HFF-Myc (cell line): Measurements from ENCODE around the gene COPS4.

Experiments used
- DNase-seq: peaks from one replicate; pipeline ENCODE4 v3.0.0-alpha.2; 2011; ENCODE audit warnings: low read depth; ENCODE audit errors: extremely low read depth
- H3K4me3 ChIP-seq: replicated peaks from 2 replicates; pipeline ENCODE4 v1.5.1; 2011; ENCODE audit warnings: low read depth, mild to moderate bottlenecking, control low read depth, low read length
- TF ChIP-seq, protein P1 (sequence below): IDR thresholded peaks from 2 replicates; pipeline ENCODE4 v1.5.1; 2012; ENCODE audit warnings: mild to moderate bottlenecking, low read depth, low read length, control low read depth; ENCODE audit errors: missing control alignments

Gene COPS4

DNA sequence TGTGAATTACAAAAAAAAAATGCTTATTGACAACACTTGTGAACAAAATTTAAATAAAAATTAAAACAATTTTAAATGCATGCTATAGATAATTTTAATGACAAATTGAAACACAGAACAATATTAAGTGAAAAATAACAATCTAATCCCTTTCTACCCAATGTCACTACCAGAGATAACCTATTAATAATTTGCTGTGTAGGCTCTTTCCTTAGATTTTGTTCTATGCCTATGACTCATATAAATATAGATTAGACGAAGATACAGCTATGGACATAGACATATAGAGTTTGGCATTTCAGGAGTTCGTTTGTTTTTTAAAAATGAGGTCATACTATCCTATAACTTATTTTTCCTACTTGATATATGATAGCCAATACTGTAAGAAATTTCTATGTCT is 61.4 kb downstream of the COPS4 start:
- H3K4me3 ChIP-seq, result no peak overlapping the region
- TF ChIP-seq, protein P1, sequence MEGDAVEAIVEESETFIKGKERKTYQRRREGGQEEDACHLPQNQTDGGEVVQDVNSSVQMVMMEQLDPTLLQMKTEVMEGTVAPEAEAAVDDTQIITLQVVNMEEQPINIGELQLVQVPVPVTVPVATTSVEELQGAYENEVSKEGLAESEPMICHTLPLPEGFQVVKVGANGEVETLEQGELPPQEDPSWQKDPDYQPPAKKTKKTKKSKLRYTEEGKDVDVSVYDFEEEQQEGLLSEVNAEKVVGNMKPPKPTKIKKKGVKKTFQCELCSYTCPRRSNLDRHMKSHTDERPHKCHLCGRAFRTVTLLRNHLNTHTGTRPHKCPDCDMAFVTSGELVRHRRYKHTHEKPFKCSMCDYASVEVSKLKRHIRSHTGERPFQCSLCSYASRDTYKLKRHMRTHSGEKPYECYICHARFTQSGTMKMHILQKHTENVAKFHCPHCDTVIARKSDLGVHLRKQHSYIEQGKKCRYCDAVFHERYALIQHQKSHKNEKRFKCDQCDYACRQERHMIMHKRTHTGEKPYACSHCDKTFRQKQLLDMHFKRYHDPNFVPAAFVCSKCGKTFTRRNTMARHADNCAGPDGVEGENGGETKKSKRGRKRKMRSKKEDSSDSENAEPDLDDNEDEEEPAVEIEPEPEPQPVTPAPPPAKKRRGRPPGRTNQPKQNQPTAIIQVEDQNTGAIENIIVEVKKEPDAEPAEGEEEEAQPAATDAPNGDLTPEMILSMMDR, result no peak
- DNase-seq, result no peak

DNA sequence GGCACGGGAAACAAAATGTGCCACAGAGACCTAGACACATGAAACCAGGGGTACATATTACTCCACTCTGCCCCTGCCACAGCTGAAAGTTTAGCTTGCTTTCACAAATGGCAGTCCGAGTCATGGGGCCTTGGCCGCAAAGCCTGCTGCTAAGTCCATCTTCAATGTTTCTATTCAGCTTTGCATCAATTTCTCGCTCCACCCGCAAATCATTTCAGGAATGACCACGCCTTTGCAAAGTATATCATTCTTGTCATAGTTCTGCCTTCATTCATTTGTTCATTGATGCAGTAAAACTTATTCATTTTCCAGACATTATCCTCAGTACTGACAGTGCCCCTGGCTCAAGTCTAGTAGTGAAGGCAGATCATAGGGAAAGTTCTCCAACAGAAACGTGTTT is 70.0 kb downstream of the COPS4 start:
- no peak overlapping the region for H3K4me3 ChIP-seq
- no peak for DNase-seq
- TF ChIP-seq, protein P1, result no peak

DNA sequence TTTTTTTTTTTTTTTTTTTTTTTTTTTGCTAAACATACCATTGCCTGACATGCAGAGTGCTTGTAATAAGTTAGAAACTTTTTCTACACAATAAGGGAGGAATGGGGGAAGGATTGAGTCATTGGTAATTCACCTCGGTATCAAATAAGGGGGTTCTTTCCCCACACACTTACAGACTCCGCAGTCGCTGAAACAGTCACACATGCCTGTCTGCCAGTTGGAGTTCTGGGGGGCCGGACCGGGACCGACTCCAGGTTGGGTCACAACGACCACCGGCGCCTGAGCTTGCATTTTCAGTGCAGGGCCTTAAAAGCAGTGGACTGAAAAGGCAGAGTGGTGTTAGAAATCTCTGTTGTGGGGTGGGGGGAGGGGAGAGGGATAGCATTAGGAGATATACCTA is 72.6 kb downstream of the COPS4 start:
- TF ChIP-seq, protein P1, result no peak
- DNase-seq, result no peak
- no peak overlapping the region for H3K4me3 ChIP-seq

DNA sequence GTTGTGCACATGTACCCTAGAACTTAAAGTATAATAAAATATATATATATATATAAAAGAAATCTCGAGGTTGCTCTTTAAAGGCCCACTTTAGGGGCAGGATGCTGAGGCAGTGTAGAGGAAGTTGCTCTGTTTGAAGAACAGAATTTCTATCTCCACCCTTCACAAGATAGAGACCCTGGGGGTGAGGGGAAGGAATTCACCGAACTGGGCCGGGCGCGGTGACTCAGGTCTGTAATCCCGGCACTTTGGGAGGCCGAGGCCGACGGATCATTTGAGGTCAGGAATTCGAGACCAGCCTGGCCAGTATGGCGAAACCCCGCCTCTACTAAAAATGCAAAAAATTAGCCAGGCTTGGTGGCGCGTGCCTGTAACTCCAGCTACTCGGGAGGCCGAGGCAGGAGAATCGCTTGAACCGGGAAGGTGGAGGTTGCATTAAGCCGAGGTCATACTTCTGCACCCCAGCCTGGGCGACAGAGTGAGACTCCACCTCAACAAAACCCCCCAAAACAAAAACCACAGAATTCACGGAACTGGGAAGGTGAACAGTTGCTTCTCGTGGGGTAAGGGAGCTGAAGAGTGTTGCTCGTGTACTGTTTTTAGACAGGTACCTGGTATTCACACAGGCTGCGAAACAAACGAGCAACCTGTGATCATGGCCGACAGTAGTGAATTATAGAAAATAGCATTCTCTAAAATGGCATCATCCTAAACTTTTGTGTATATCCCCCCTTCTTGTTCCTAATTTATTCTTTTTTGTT is 73.3 kb downstream of the COPS4 start:
- H3K4me3 ChIP-seq, result no peak overlapping the region
- TF ChIP-seq, protein P1, result no peak
- no peak for DNase-seq

DNA sequence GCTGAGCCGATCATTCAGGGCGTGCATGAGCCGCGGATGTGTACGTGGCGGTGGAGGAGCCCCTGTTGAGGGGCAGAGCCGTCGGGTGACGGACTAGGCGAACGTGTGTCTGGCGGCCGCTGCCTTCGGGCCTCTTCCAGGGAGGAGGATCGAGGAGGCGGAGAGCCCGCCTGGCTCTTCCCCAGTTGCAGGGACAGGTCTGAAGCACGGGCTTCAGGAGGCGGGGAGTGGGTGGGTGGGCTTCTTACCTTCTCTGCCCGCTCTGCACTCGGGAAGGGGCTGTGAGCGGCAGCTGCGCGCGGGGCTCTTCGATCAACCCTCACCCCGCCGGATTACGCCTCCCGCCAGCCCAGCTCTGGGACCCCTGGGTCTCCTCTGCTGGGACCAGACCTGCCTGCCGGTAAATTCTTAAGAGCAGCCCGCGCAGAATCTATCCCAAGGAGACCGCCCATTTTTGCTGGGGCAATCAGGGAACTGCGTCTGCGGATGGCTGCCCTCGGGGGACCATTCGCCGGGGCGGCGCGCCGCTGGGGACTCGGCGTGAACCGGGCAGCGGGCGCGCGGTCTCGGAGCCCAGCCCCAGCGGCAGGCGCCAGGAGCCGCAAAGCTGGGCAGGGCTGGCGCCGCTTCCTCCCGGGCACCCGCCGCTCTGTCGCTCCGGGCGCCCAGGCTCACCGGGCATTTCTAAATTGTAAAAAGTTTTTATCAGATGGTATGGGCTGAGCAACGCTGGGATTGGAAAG is 74.7 kb downstream of the COPS4 start:
- TF ChIP-seq, protein P1, result no peak
- DNase-seq, result no peak
- H3K4me3 ChIP-seq, result peak overlapping the region; percentile 48

DNA sequence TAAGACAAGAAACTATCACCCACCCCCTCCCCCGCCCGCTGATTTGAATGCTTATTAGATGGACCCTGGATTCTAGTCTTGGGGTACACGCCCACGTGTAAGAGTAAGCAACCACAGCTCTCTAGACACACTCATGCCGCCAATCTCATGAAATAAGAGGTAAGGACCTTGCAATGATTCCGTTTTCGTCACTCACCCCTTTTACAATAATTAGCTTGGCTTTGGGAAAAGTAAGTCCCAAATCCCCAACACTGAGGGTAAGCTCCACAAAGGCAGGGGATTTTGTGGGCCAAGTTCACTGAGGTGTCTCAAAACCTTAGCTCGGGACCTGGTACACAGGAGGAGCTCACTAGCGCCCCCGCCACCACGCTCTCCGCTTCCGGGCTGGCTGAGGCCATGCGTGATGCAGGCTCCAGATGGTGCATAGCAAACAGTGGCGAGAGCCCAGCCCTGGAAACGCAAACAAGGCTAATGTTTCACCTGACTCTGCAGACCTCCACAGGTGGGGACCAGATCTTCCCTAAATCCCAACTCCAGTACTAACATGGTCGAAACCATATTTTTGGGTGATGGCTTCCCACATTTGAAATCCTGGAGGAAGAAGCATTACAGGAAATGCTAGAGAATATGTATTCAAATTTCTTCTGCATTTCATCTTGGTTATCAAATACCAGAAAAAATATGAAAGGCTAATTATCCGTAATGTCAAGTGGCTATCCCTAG is 75.4 kb downstream of the COPS4 start:
- peak overlapping the region; percentile 48 for H3K4me3 ChIP-seq
- TF ChIP-seq, protein P1, result peak; percentile 84
- DNase-seq, result peak; percentile 79
